Uterus (tissue), 4 donors: ENCODE data around the gene TTC7B. TPM values are rescaled to one million over a fixed set of nuclear protein-coding genes. Genes with fewer than 3 reads are reported as not detected.

Experiments used
- DNase-seq, 2 donors: peaks; one replicate each; pipeline ENCODE4 v3.0.0-alpha.2; 2019 to 2020
- H3K27ac ChIP-seq, 2 donors: fragments of 200-600 bp; sonication (generic); 1 replicate in 1 of 2; 2 replicates in 1 of 2; pipeline ENCODE4 v1.5.1; 2016 to 2018
- H3K27me3 ChIP-seq, 2 donors: fragments of 200-600 bp; sonication (generic); one replicate each; pipeline ENCODE4 v1.5.1; 2018 to 2019; ENCODE audit warnings: control low read depth in 1 of 2
- H3K36me3 ChIP-seq, 2 donors: fragments of 200-600 bp; sonication (generic); one replicate each; pipeline ENCODE4 v1.5.1; 2019; ENCODE audit warnings: control low read depth in 1 of 2
- H3K4me1 ChIP-seq, 2 donors: fragments of 200-600 bp; sonication (generic); one replicate each; pipeline ENCODE4 v1.5.1; 2018 to 2019; ENCODE audit warnings: control low read depth in 1 of 2
- H3K4me3 ChIP-seq, 2 donors: fragments of 200-600 bp; sonication (generic); 1 replicate in 1 of 2; 2 replicates in 1 of 2; pipeline ENCODE4 v1.5.1; 2018 to 2019; ENCODE audit warnings: mild to moderate bottlenecking in 1 of 2
- H3K9me3 ChIP-seq, 2 donors: fragments of 200-600 bp; sonication (generic); one replicate each; pipeline ENCODE4 v1.5.1; 2019; ENCODE audit warnings: control low read depth in 1 of 2
- CTCF ChIP-seq, 4 experiments: fragments of 200-600 bp in 2 of 4; fragments of 450-650 bp in 2 of 4; sonication (generic) in 2 of 4; IDR thresholded peaks; one replicate each; pipeline ENCODE4 v1.5.1; 2016 to 2019; ENCODE audit warnings: antibody characterized with exemption in 4 of 4, mild to moderate bottlenecking in 2 of 4, moderate library complexity in 1 of 4
- POLR2A ChIP-seq, 2 donors: fragments of 450-650 bp; IDR thresholded peaks; one replicate each; pipeline ENCODE4 v1.6.1; 2016; ENCODE audit warnings: antibody characterized with exemption in 2 of 2, mild to moderate bottlenecking in 1 of 2, moderate library complexity in 1 of 2
- intact Hi-C: fragments of 100-400 bp; cut with DNase I; formaldehyde crosslinking; loops from one replicate; pipeline ENCODE4 v1.15.1; 2023; ENCODE audit warnings: low total_unique reads
- total RNA-seq, 4 donors: library from RNA; depleted of rRNA in 3 of 4; stranded (reverse); fragments of >200 nt in 3 of 4; gene quantifications; one replicate each; pipeline versions ENCODE4 v1.1.0 to v1.2.4, GENCODE V29; 2014 to 2023
- donor health status: DM: yes; HTN: yes; CAD: no.

Gene TTC7B
- total RNA-seq, 4 donors from 2014 or later = 15.3 to 73.9 (median 28.0) TPM

- no peaks in the 10 kb centered on the region for H3K36me3 ChIP-seq
- no peak overlapping the region for H3K27ac ChIP-seq
- TF ChIP-seq POLR2A (IDR thresholded peaks at IDR 0.05) (no peak), CTCF (IDR thresholded peaks at IDR 0.05) (no peak)
- intact Hi-C loops = no loop called here
- no peaks in the 10 kb centered on the region for H3K9me3 ChIP-seq
- no peaks in the 10 kb centered on the region for H3K27me3 ChIP-seq
- no peak for DNase-seq
- no peaks in the 10 kb centered on the region for H3K4me1 ChIP-seq
- H3K4me3 ChIP-seq = no peak overlapping the region
Measured at GRCh38 chr14:90805084-90805391, 11.2 kb downstream of the TTC7B start.

- no peak for TF ChIP-seq POLR2A (IDR thresholded peaks at IDR 0.05)
- TF ChIP-seq CTCF (IDR thresholded peaks at IDR 0.05) = no peak
- H3K4me3 ChIP-seq = no peak overlapping the region
- H3K9me3 ChIP-seq = no peaks in the 10 kb centered on the region
- intact Hi-C loops = no loop called here
- no peaks in the 10 kb centered on the region for H3K27me3 ChIP-seq
- no peaks in the 10 kb centered on the region for H3K4me1 ChIP-seq
- H3K36me3 ChIP-seq = no peaks in the 10 kb centered on the region
- no peak overlapping the region for H3K27ac ChIP-seq
- no peak for DNase-seq
Measured at GRCh38 chr14:90804292-90805083, 11.7 kb downstream of the TTC7B start.

GRCh38 chr14:90803249-90803648 lies 13.0 kb downstream of the TTC7B start:
- no peak for TF ChIP-seq POLR2A (IDR thresholded peaks at IDR 0.05)
- intact Hi-C loops = no loop called here
- Histone ChIP-seq H3K4me3 (no peak overlapping the region), H3K4me1 (no peaks in the 10 kb centered on the region), H3K27ac (no peak overlapping the region), H3K27me3 (no peaks in the 10 kb centered on the region), H3K36me3 (no peaks in the 10 kb centered on the region), H3K9me3 (no peaks in the 10 kb centered on the region)
- DNase-seq = no peak

GRCh38 chr14:90799420-90799819 lies 16.8 kb downstream of the TTC7B start:
- Histone ChIP-seq H3K9me3 (no peaks in the 10 kb centered on the region), H3K36me3 (no peaks in the 10 kb centered on the region), H3K4me1 (no peaks in the 10 kb centered on the region), H3K4me3 (no peak overlapping the region), H3K27me3 (no peaks in the 10 kb centered on the region), H3K27ac (no peak overlapping the region)
- TF ChIP-seq CTCF (IDR thresholded peaks at IDR 0.05) (no peak), POLR2A (IDR thresholded peaks at IDR 0.05) (no peak)
- no peak for DNase-seq
- intact Hi-C loops = no loop called here

- Histone ChIP-seq H3K27ac (no peak overlapping the region), H3K4me1 (no peaks in the 10 kb centered on the region), H3K4me3 (no peak overlapping the region), H3K36me3 (no peaks in the 10 kb centered on the region), H3K9me3 (no peaks in the 10 kb centered on the region), H3K27me3 (no peaks in the 10 kb centered on the region)
- no peak for DNase-seq
- TF ChIP-seq POLR2A (IDR thresholded peaks at IDR 0.05) (no peak), CTCF (IDR thresholded peaks at IDR 0.05) (no peak)
- intact Hi-C loops = no loop called here
Measured at GRCh38 chr14:90797919-90798318, 18.3 kb downstream of the TTC7B start.

- H3K4me1 ChIP-seq = no peaks in the 10 kb centered on the region
- TF ChIP-seq CTCF (IDR thresholded peaks at IDR 0.05) = no peak
- no peak overlapping the region for H3K4me3 ChIP-seq
- H3K36me3 ChIP-seq = no peaks in the 10 kb centered on the region
- no peaks in the 10 kb centered on the region for H3K9me3 ChIP-seq
- no peak for DNase-seq
- H3K27me3 ChIP-seq = no peaks in the 10 kb centered on the region
- H3K27ac ChIP-seq = no peak overlapping the region
- intact Hi-C loops = no loop called here
Measured at GRCh38 chr14:90797451-90797850, 18.8 kb downstream of the TTC7B start.
